Smooth muscle cell (in vitro differentiated cells): Measurements from ENCODE around the gene TMEM41B. TPM values are rescaled to one million over a fixed set of nuclear protein-coding genes. Genes with fewer than 3 reads are reported as not detected.

ENCODE experiments used
- DNase-seq: peaks from one replicate; lab custom pipeline; 2025; ENCODE audit not compliant: unreplicated experiment; lab: John Stamatoyannopoulos, UW
- H2AFZ ChIP-seq: fragments of 200-600 bp; sonication (generic); 2 replicates; pipeline ENCODE4 v1.6.0; 2016; ENCODE audit warnings: antibody characterized with exemption, low read depth, mild to moderate bottlenecking
- H3F3A ChIP-seq: fragments of 200-600 bp; sonication (generic); 2 replicates; pipeline ENCODE4 v1.6.0; 2017; ENCODE audit warnings: antibody characterized with exemption, low read depth
- H3K27ac ChIP-seq: fragments of 200-600 bp; sonication (generic); 2 replicates; pipeline ENCODE4 v1.5.1; 2016; ENCODE audit warnings: low read depth, mild to moderate bottlenecking
- H3K27me3 ChIP-seq: fragments of 200-600 bp; sonication (generic); 2 replicates; pipeline ENCODE4 v1.6.1; 2016; ENCODE audit warnings: low read depth, mild to moderate bottlenecking
- H3K36me3 ChIP-seq: fragments of 200-600 bp; sonication (generic); 2 replicates; pipeline ENCODE4 v1.5.1; 2016; ENCODE audit warnings: low read depth
- H3K4me1 ChIP-seq: fragments of 200-600 bp; sonication (generic); 2 replicates; pipeline ENCODE4 v1.5.1; 2016; ENCODE audit warnings: low read depth
- H3K4me2 ChIP-seq: fragments of 200-600 bp; sonication (generic); 2 replicates; pipeline ENCODE4 v1.6.0; 2016; ENCODE audit warnings: mild to moderate bottlenecking
- H3K4me3 ChIP-seq: fragments of 200-600 bp; sonication (generic); 2 replicates; pipeline ENCODE4 v1.5.1; 2016; ENCODE audit warnings: mild to moderate bottlenecking
- H3K79me2 ChIP-seq: fragments of 200-600 bp; sonication (generic); 2 replicates; pipeline ENCODE4 v1.6.0; 2016; ENCODE audit warnings: low read depth, mild to moderate bottlenecking
- H3K9ac ChIP-seq: fragments of 200-600 bp; sonication (generic); 2 replicates; pipeline ENCODE4 v1.6.0; 2016; ENCODE audit warnings: low read depth
- H3K9me3 ChIP-seq: fragments of 200-600 bp; sonication (generic); replicated peaks from 2 replicates; pipeline ENCODE4 v1.5.1; 2016; ENCODE audit warnings: low read depth
- H4K20me1 ChIP-seq: fragments of 200-600 bp; sonication (generic); 2 replicates; pipeline ENCODE4 v1.6.0; 2016; ENCODE audit warnings: low read depth
- CTCF ChIP-seq: fragments of 200-600 bp; sonication (generic); IDR thresholded peaks from 2 replicates; pipeline ENCODE4 v1.5.1; 2017; ENCODE audit warnings: borderline replicate concordance, mild to moderate bottlenecking, antibody characterized with exemption; ENCODE audit not compliant: insufficient read depth, poor library complexity, severe bottlenecking
- WGBS: methylation state at CpG from one replicate; pipeline ENCODE4 v1.1.7; 2016; ENCODE audit warnings: low lambda C conversion rate; 5-methylcytosine and 5-hydroxymethylcytosine counted together
- polyA plus RNA-seq: library from polyadenylated mRNA; unstranded; fragments of >200 nt; fragmentation: Nextera tagmentation; extraction: Ambion mirVana; gene quantifications from 2 replicates; pipeline ENCODE4 v1.2.1, GENCODE V29; 2016
- total RNA-seq: library from RNA; depleted of rRNA; stranded (reverse); fragments of >200 nt; gene quantifications from 2 replicates; pipeline ENCODE4 v1.2.3, GENCODE V29; 2014

TMEM41B gene
- total and polyA plus RNA-seq, 2 experiments from 2014 or later: 33.6 to 57.3 TPM

- Histone ChIP-seq H3K36me3 (no peaks in the 10 kb centered on the region), H2AFZ (no peak overlapping the region), H4K20me1 (no peaks in the 10 kb centered on the region), H3K9me3 (no peaks in the 10 kb centered on the region), H3K79me2 (no peaks in the 10 kb centered on the region), H3K9ac (no peak overlapping the region), H3K27ac (no peak overlapping the region), H3F3A (peaks cover 3% of the 10 kb centered on the region), H3K27me3 (no peaks in the 10 kb centered on the region), H3K4me2 (no peak overlapping the region), H3K4me1 (no peaks in the 10 kb centered on the region), H3K4me3 (no peak overlapping the region)
- no peak for TF ChIP-seq CTCF
- DNase-seq: no peak
- WGBS: 74% methylated on average over 5 of the region's 5 CpGs
Measured at GRCh38 chr11:9341638-9342178, 27.3 kb upstream of the TMEM41B start.

- H3K36me3 ChIP-seq: no peaks in the 10 kb centered on the region
- peaks cover 5% of the 10 kb centered on the region for H3F3A ChIP-seq
- H3K4me3 ChIP-seq: no peak overlapping the region
- WGBS: 84% methylated on average over 5 of the region's 5 CpGs
- H3K9me3 ChIP-seq: no peaks in the 10 kb centered on the region
- H2AFZ ChIP-seq: no peak overlapping the region
- no peaks in the 10 kb centered on the region for H3K4me1 ChIP-seq
- no peaks in the 10 kb centered on the region for H3K79me2 ChIP-seq
- H3K27me3 ChIP-seq: no peaks in the 10 kb centered on the region
- no peak for DNase-seq
- no peak overlapping the region for H3K4me2 ChIP-seq
- no peak for TF ChIP-seq CTCF
- H3K9ac ChIP-seq: no peak overlapping the region
- no peak overlapping the region for H3K27ac ChIP-seq
- H4K20me1 ChIP-seq: no peaks in the 10 kb centered on the region
Measured at GRCh38 chr11:9332655-9333054, 18.3 kb upstream of the TMEM41B start.

- TF ChIP-seq CTCF: no peak
- Histone ChIP-seq H2AFZ (peak overlapping the region; percentile 11), H3K4me3 (no peak overlapping the region), H3K9ac (peak overlapping the region; percentile 1), H3F3A (peaks cover 5% of the 10 kb centered on the region), H4K20me1 (no peaks in the 10 kb centered on the region), H3K36me3 (no peaks in the 10 kb centered on the region), H3K4me1 (no peaks in the 10 kb centered on the region), H3K9me3 (no peaks in the 10 kb centered on the region), H3K4me2 (no peak overlapping the region), H3K27ac (peak overlapping the region; percentile 75), H3K79me2 (no peaks in the 10 kb centered on the region), H3K27me3 (no peaks in the 10 kb centered on the region)
- 79% methylated on average over 10 of the region's 10 CpGs for WGBS
- no peak for DNase-seq
Measured at GRCh38 chr11:9330387-9331384, 16.3 kb upstream of the TMEM41B start.
